Measurements from ENCODE around the gene PCARE. TPM values are rescaled to one million over a fixed set of nuclear protein-coding genes. Genes with fewer than 3 reads are reported as not detected.
A peak's percentile ranks its signal among the peaks of the same experiment; 100 is the strongest.

Gene PCARE
- total RNA-seq, 4 donors from 2014 or later, result 0.20 to 0.30 (median 0.21) TPM

- peaks cover 0 to 11% (median 2%) of the 10 kb centered on the region in 4 donors for H3K4me1 ChIP-seq
- no peaks in the 10 kb centered on the region for H3K9me3 ChIP-seq
- TF ChIP-seq EP300 (IDR thresholded peaks at IDR 0.05) (no peak), POLR2A (IDR thresholded peaks at IDR 0.05) (no peak)
- TF ChIP-seq, protein P1, sequence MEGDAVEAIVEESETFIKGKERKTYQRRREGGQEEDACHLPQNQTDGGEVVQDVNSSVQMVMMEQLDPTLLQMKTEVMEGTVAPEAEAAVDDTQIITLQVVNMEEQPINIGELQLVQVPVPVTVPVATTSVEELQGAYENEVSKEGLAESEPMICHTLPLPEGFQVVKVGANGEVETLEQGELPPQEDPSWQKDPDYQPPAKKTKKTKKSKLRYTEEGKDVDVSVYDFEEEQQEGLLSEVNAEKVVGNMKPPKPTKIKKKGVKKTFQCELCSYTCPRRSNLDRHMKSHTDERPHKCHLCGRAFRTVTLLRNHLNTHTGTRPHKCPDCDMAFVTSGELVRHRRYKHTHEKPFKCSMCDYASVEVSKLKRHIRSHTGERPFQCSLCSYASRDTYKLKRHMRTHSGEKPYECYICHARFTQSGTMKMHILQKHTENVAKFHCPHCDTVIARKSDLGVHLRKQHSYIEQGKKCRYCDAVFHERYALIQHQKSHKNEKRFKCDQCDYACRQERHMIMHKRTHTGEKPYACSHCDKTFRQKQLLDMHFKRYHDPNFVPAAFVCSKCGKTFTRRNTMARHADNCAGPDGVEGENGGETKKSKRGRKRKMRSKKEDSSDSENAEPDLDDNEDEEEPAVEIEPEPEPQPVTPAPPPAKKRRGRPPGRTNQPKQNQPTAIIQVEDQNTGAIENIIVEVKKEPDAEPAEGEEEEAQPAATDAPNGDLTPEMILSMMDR (IDR thresholded peaks at IDR 0.05), result no peak
- no peaks in the 10 kb centered on the region for H3K27me3 ChIP-seq
- DNase-seq (ENCODE audit: low spot score in 2 of 2), result no peak
- H3K27ac ChIP-seq, result peak overlapping the region; percentile 9 to 87 (median 54)
- WGBS, 2 donors, result 42 to 46% methylated on average over 2 of the region's 2 CpGs
- no peaks in the 10 kb centered on the region for H3K36me3 ChIP-seq
- no peak overlapping the region for H3K4me3 ChIP-seq
Observed at GRCh38 chr2:29106980-29107388, 32.7 kb upstream of the PCARE start.

DNA sequence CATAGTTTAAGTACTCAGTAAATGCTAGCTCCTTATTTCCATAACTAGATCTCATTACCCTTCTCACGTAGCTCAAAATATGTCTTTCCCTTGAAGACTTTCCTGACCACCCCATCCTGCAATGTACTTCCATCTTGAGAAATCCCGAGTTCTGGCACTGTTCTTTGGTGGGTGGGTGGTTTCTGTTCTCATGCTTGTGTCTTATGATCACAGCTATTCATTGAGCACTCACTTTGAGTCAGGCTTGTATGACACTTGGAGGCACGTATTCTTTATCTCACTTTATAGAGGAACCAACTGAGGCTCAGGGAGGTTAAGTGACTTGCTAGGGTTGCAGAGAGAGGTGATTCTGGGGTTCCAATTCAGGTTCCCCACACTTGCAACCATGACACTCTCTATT is 31.9 kb upstream of the PCARE start:
- Histone ChIP-seq H3K4me1 (peaks cover 0 to 11% (median 2%) of the 10 kb centered on the region in 4 donors), H3K4me3 (no peak overlapping the region), H3K27me3 (no peaks in the 10 kb centered on the region), H3K9me3 (no peaks in the 10 kb centered on the region), H3K27ac (peak overlapping the region in 2 of 4 donors; percentile 74 to 87), H3K36me3 (no peaks in the 10 kb centered on the region)
- TF ChIP-seq POLR2A (IDR thresholded peaks at IDR 0.05), result no peak
- TF ChIP-seq, protein P1 (IDR thresholded peaks at IDR 0.05), result no peak
- TF ChIP-seq EP300 (IDR thresholded peaks at IDR 0.05), result no peak
- WGBS, 2 donors, result 68 to 70% methylated on average over 3 of the region's 3 CpGs
- DNase-seq (ENCODE audit: low spot score in 2 of 2), result no peak

GRCh38 chr2:29105375-29105774 is 31.1 kb upstream of the PCARE start:
- TF ChIP-seq EP300 (IDR thresholded peaks at IDR 0.05) (no peak), POLR2A (IDR thresholded peaks at IDR 0.05) (no peak)
- TF ChIP-seq, protein P1 (IDR thresholded peaks at IDR 0.05), result no peak
- peaks cover 0 to 11% (median 2%) of the 10 kb centered on the region in 4 donors for H3K4me1 ChIP-seq
- peak overlapping the region in 2 of 4 donors; percentile 74 to 87 for H3K27ac ChIP-seq
- no peaks in the 10 kb centered on the region for H3K36me3 ChIP-seq
- 42 to 52% methylated on average over 2 of the region's 2 CpGs for WGBS, 2 donors
- no peak for DNase-seq (ENCODE audit: low spot score in 2 of 2)
- H3K4me3 ChIP-seq, result no peak overlapping the region
- H3K9me3 ChIP-seq, result no peaks in the 10 kb centered on the region
- H3K27me3 ChIP-seq, result no peaks in the 10 kb centered on the region

DNA sequence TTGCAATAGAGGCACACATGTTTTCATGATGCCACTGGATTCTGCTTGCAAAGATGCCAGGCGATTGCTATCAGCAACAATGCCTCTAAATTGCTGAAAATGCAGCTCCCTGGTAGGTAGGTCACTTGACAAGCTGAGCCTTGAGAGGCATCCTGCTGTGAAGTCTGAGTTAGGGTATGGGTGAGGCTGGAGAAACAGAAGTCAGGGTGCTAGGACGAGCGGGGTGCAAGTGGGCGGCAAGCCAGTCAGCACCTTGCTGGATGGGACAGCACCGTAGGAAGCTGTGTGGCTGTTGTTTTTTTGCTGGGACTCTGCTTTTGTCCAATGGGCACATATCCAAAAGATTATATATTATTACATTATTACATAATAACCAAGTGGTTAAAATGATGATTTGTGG is 30.4 kb upstream of the PCARE start:
- no peak for DNase-seq (ENCODE audit: low spot score in 2 of 2)
- 79 to 80% methylated on average over 5 of the region's 5 CpGs for WGBS, 2 donors
- Histone ChIP-seq H3K27ac (no peak overlapping the region), H3K9me3 (no peaks in the 10 kb centered on the region), H3K4me1 (peaks cover 0 to 10% (median 2%) of the 10 kb centered on the region in 4 donors), H3K27me3 (no peaks in the 10 kb centered on the region), H3K36me3 (no peaks in the 10 kb centered on the region), H3K4me3 (no peak overlapping the region)
- TF ChIP-seq, protein P1 (IDR thresholded peaks at IDR 0.05), result no peak
- no peak for TF ChIP-seq POLR2A (IDR thresholded peaks at IDR 0.05)
- TF ChIP-seq EP300 (IDR thresholded peaks at IDR 0.05), result no peak

DNA sequence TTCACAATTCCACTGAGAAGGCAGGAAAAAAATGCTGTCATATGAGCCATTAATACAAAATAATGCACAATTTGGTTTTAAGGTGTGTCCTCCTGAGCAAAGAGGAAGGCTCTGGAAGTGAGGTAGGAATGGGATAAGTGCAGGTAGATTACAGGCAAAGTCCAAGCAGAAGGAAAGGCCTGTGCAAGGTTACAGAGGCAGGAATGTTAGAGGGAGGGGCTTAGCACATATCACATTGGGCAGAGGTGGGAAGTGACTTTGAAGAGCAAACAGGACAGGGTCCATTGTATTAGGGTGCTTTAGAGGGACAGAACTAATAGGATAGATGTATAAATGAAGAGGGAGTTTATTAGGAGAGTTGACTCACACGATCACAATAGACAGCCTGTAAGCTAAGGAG is 26.2 kb upstream of the PCARE start:
- 87 to 90% methylated on average over 1 of the region's 1 CpG for WGBS, 2 donors
- H3K36me3 ChIP-seq, result no peaks in the 10 kb centered on the region
- H3K27me3 ChIP-seq, result no peaks in the 10 kb centered on the region
- H3K4me1 ChIP-seq, result no peaks in the 10 kb centered on the region
- no peak overlapping the region for H3K4me3 ChIP-seq
- TF ChIP-seq POLR2A (IDR thresholded peaks at IDR 0.05) (no peak), EP300 (IDR thresholded peaks at IDR 0.05) (no peak)
- TF ChIP-seq, protein P1 (IDR thresholded peaks at IDR 0.05), result no peak
- no peak overlapping the region for H3K27ac ChIP-seq
- no peak for DNase-seq (ENCODE audit: low spot score in 2 of 2)
- H3K9me3 ChIP-seq, result no peaks in the 10 kb centered on the region
